ENCODE measurements around the gene PPT1.

Gene PPT1

GRCh38 chr1:40023379-40023944, 73.6 kb downstream of the PPT1 start:
- DNase-seq: no peak

Measured in NCI-H1436 (cell line).